Measurements from ENCODE around the gene SPEM1. TPM values are rescaled to one million over a fixed set of nuclear protein-coding genes. Genes with fewer than 3 reads are reported as not detected.
A peak's percentile ranks its signal among the peaks of the same experiment; 100 is the strongest.

Gene SPEM1
- total RNA-seq, 2 donors from 2014 or later = 3.6 TPM; not detected in 1

DNA sequence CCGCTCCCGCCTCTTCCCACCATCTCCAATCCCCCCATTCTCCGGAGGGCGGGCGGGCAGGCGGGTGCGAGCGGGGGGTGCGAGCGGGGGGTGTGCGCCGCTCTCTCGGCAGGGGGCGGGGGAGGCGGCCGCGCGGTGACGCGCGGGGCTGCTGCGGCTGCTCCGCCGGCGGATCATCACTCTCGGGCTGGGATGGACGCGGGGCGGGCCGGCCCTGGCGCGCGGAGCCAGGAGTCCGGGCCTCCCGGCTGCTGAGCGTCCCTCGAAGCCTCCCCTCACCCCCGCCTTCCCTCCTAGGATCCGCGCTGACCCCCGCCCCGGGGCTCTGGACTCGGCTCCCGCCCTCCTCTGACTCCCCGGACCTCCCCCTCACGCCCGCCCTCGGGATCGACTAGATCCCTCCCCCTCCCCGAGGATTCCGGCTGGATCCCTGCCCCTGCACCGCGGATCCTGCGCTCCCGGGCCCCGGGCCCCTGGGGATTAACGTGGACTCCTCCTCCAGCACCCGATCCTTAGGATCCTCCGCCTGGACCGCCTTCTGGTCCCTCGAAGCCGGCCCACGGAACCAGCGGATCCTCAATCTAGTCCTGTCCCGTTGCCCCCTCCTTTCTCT, 15.3 kb upstream of the SPEM1 start:
- TF ChIP-seq POLR2A (IDR thresholded peaks at IDR 0.05) = peak; percentile 76
- no peak for TF ChIP-seq POLR2AphosphoS5 (IDR thresholded peaks at IDR 0.05)
- TF ChIP-seq, protein P1, sequence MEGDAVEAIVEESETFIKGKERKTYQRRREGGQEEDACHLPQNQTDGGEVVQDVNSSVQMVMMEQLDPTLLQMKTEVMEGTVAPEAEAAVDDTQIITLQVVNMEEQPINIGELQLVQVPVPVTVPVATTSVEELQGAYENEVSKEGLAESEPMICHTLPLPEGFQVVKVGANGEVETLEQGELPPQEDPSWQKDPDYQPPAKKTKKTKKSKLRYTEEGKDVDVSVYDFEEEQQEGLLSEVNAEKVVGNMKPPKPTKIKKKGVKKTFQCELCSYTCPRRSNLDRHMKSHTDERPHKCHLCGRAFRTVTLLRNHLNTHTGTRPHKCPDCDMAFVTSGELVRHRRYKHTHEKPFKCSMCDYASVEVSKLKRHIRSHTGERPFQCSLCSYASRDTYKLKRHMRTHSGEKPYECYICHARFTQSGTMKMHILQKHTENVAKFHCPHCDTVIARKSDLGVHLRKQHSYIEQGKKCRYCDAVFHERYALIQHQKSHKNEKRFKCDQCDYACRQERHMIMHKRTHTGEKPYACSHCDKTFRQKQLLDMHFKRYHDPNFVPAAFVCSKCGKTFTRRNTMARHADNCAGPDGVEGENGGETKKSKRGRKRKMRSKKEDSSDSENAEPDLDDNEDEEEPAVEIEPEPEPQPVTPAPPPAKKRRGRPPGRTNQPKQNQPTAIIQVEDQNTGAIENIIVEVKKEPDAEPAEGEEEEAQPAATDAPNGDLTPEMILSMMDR (IDR thresholded peaks at IDR 0.05) = peak in 1 of 4 experiments; percentile 7
- H3K4me3 ChIP-seq = peak overlapping the region; percentile 70 to 80
- H3K4me1 ChIP-seq (replicated peaks) = no peaks in the 10 kb centered on the region
- H3K27ac ChIP-seq = peak overlapping the region; percentile 83 to 86
- WGBS = 3% methylated on average over 53 of the region's 65 CpGs
- no peaks in the 10 kb centered on the region for H3K9me3 ChIP-seq
- no peak for DNase-seq (ENCODE audit: low spot score)
- intact Hi-C loops (cut with DNase I) = loop anchor here (5.0 kb wide), 1 partner anchor 72 kb away; the partner anchor contains the start of gene ZBTB4
- no peaks in the 10 kb centered on the region for H3K36me3 ChIP-seq
- no peaks in the 10 kb centered on the region for H3K27me3 ChIP-seq (replicated peaks; ENCODE audit: insufficient read depth)

DNA sequence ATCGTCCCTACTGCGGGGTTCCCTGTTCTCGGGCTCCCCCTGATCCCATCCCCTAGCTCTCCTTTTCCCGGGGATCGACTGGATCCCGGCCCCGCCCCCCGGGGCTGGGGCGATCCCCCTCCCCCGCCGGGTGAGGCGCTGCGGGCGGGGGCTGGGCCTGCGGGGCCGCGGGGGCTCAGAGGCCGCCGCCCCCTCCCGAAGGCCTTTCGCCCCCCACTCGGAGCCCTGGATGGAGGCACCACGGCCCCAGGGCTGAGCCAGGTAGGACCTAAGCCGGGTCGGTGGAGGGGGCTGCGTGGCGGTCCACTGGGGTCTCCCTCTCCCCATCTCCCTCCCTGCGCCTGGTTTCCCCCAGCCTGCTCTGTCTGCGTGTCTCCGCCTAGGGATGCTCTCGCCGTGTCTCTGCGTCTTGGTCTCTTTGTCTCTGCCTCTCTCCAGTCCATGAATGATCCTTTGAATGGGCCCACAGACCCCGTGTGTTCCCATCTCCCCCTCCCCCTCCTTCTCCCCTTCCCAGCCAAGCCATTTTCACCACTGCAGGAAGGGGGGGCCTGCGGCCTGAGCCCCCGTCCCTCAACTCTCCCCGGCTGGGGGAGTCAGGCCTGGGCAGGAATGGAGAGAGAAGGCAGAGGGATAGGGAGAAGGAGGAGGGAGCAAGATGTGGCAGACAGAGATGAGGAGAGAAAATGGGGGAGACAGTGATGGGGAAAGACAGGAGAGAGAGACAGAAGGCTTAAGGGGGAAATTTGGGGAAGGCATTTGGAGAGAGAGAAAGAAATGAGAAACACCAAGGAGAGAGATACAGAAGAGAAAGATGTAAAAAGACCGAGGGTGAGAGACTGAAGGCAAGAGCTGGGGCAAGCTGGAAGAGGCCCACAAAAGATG, 14.5 kb upstream of the SPEM1 start:
- 13% methylated on average over 27 of the region's 38 CpGs for WGBS
- Histone ChIP-seq H3K4me3 (peak overlapping the region; percentile 70 to 80), H3K4me1 (replicated peaks) (no peaks in the 10 kb centered on the region), H3K36me3 (no peaks in the 10 kb centered on the region), H3K9me3 (no peaks in the 10 kb centered on the region), H3K27me3 (replicated peaks; ENCODE audit: insufficient read depth) (no peaks in the 10 kb centered on the region), H3K27ac (peak overlapping the region; percentile 83 to 86)
- intact Hi-C loops (cut with DNase I) = no loop called here
- TF ChIP-seq POLR2AphosphoS5 (IDR thresholded peaks at IDR 0.05) (no peak), POLR2A (IDR thresholded peaks at IDR 0.05) (no peak)
- TF ChIP-seq, protein P1 (IDR thresholded peaks at IDR 0.05) = no peak
- DNase-seq (ENCODE audit: low spot score) = no peak

DNA sequence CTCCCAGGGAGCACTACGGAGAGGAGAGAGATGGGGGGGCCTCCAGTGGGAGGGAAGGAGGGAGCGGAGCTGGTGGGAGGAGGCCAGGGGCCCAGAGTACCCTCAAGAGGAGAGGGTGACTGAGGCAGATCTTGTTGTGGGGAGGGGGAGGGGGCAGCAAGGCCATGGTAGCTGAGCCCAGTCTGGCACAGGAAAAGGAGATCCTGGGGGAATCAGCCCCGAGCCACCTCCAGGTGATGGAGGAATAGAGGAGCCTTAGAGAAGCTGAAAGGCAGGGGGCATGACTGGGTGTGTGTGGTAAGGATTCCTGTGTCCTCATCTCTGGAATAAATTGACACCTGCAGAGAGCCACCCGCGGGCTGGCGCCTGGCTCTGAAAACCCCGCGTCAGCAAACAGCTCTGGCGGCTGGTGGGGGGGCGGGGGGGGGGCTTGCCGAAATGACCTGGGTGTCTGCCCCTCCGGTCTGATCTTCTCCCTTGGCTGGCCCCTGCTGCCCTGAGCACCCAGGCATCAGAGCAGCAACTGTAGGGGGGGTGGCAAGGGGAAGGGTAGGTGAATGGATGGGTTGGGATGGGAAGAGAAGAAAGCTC, 13.8 kb upstream of the SPEM1 start:
- H3K27me3 ChIP-seq (replicated peaks; ENCODE audit: insufficient read depth) = no peaks in the 10 kb centered on the region
- H3K27ac ChIP-seq = no peak overlapping the region
- H3K4me1 ChIP-seq (replicated peaks) = no peaks in the 10 kb centered on the region
- H3K9me3 ChIP-seq = no peaks in the 10 kb centered on the region
- TF ChIP-seq, protein P1 (IDR thresholded peaks at IDR 0.05) = no peak
- TF ChIP-seq POLR2A (IDR thresholded peaks at IDR 0.05) (no peak), POLR2AphosphoS5 (IDR thresholded peaks at IDR 0.05) (no peak)
- 43% methylated on average over 12 of the region's 12 CpGs for WGBS
- H3K4me3 ChIP-seq = no peak overlapping the region
- no peak for DNase-seq (ENCODE audit: low spot score)
- no peaks in the 10 kb centered on the region for H3K36me3 ChIP-seq
- intact Hi-C loops (cut with DNase I) = no loop called here

DNA sequence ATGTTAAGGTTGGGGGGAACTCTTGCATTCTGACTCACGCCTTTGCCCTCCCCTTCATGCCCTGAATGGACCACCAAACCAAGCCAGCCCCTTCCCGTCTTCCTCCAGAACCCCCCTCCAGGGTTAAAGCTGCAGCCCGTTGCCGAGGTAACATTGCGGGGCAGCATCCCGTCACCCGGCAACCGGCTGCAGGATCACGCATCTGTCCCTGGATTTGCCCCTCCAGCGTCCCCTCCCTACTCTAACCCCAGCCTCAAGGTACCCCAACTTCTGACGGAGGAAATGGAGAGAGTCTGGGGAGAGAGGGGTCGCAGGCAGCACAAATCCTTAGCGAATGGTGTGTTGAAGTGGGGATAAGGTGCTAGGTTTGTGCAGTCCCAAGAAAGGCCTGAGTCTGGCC, 13.0 kb upstream of the SPEM1 start:
- intact Hi-C loops (cut with DNase I) = no loop called here
- H3K4me3 ChIP-seq = no peak overlapping the region
- no peaks in the 10 kb centered on the region for H3K4me1 ChIP-seq (replicated peaks)
- DNase-seq (ENCODE audit: low spot score) = no peak
- no peak for TF ChIP-seq POLR2AphosphoS5 (IDR thresholded peaks at IDR 0.05)
- TF ChIP-seq POLR2A (IDR thresholded peaks at IDR 0.05) = no peak
- TF ChIP-seq, protein P1 (IDR thresholded peaks at IDR 0.05) = no peak
- H3K36me3 ChIP-seq = no peaks in the 10 kb centered on the region
- 88% methylated on average over 13 of the region's 13 CpGs for WGBS
- no peak overlapping the region for H3K27ac ChIP-seq
- H3K27me3 ChIP-seq (replicated peaks; ENCODE audit: insufficient read depth) = no peaks in the 10 kb centered on the region
- no peaks in the 10 kb centered on the region for H3K9me3 ChIP-seq

Measured in prostate gland (tissue), 2 donors.